MCF 10A (cell line): ENCODE measurements around the gene HNMT. TPM values are rescaled to one million over a fixed set of nuclear protein-coding genes. Genes with fewer than 3 reads are reported as not detected.

Experiments used
- BruUV-seq: library from RNA; stranded (reverse); fragments of 400-500 nt; replicated peaks from 2 replicates; lab custom pipeline; 2021; lab: Mats Ljungman, UMichigan
- CTCF ChIA-PET: fragments of 300-600 bp; sonication (Branson Sonifier 250); formaldehyde crosslinking; extraction: SDS; loops from one replicate; lab custom pipeline; 2021; ENCODE audit warnings: antibody characterized with exemption, inconsistent platforms; lab: Yijun Ruan, JAX
- POLR2A ChIA-PET: fragments of 300-600, 350-650 bp; sonication (Branson Sonifier 250); formaldehyde crosslinking; extraction: SDS; loops from one replicate; lab custom pipeline; 2020; ENCODE audit warnings: antibody characterized with exemption, inconsistent platforms; lab: Yijun Ruan, JAX
- DNase-seq: peaks from one replicate; pipeline ENCODE4 v3.0.0-alpha.2; 2018; ENCODE audit not compliant: unreplicated experiment
- H3K27ac Mint-ChIP-seq: one replicate; pipeline ENCODE4 v1.8.0; 2022; ENCODE audit warnings: mild to moderate bottlenecking, low read depth, mixed read lengths; ENCODE audit not compliant: unreplicated experiment
- H3K27me3 Mint-ChIP-seq: one replicate; pipeline ENCODE4 v1.8.0; 2022; ENCODE audit warnings: mixed read lengths; ENCODE audit not compliant: insufficient read depth, unreplicated experiment
- H3K36me3 Mint-ChIP-seq: one replicate; pipeline ENCODE4 v1.8.0; 2022; ENCODE audit warnings: mild to moderate bottlenecking, moderate library complexity, mixed read lengths; ENCODE audit not compliant: insufficient read depth, unreplicated experiment
- H3K4me1 Mint-ChIP-seq: one replicate; pipeline ENCODE4 v1.8.0; 2022; ENCODE audit warnings: mixed read lengths; ENCODE audit not compliant: insufficient read depth, unreplicated experiment
- H3K4me3 Mint-ChIP-seq: one replicate; pipeline ENCODE4 v1.8.0; 2022; ENCODE audit warnings: mild to moderate bottlenecking, moderate library complexity, mixed read lengths; ENCODE audit not compliant: unreplicated experiment
- H3K9me3 Mint-ChIP-seq: one replicate; pipeline ENCODE4 v1.8.0; 2022; ENCODE audit warnings: mixed read lengths; ENCODE audit not compliant: unreplicated experiment
- intact Hi-C: fragments of 100-400 bp; cut with micrococcal nuclease; formaldehyde crosslinking; loops from 2 replicates; pipeline ENCODE4 v1.14.1; 2022
- total RNA-seq: library from RNA; stranded (reverse); gene quantifications from 2 replicates; pipeline ENCODE4 v1.2.3, GENCODE V29; 2022
- TF ChIP-seq, protein P1 (sequence below): fragments of 200-600 bp; IDR thresholded peaks from one replicate; pipeline ENCODE4 v1.8.0; 2022; ENCODE audit warnings: antibody characterized with exemption, mild to moderate bottlenecking; ENCODE audit not compliant: unreplicated experiment

The HNMT gene
- total RNA-seq, 1 experiment from 2014 or later = 0.28 TPM

DNA sequence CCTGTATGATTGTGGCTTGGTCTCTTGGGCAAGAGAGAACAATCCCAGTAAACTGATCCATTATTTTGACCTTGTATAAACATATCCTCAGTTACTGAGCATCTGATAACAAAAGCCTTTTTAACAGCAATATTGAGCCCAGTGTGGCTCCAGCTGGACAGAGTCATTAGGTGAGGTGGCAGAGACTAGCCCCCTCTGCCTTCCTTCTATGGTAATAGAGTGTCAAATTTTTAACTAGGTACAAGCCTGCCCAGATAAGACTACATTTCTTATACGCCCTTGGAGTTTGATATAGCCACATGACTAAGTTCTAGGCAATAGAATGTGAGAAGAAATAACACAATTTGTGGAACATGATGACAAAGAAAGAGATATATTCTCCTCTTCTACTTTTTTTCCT, 56.2 kb downstream of the HNMT start:
- Mint-ChIP-seq H3K4me3 (no peak overlapping the region), H3K27me3 (no peaks in the 10 kb centered on the region), H3K4me1 (no peaks in the 10 kb centered on the region), H3K9me3 (no peaks in the 10 kb centered on the region), H3K36me3 (peaks cover 5% of the 10 kb centered on the region), H3K27ac (no peak overlapping the region)
- TF ChIP-seq, protein P1, sequence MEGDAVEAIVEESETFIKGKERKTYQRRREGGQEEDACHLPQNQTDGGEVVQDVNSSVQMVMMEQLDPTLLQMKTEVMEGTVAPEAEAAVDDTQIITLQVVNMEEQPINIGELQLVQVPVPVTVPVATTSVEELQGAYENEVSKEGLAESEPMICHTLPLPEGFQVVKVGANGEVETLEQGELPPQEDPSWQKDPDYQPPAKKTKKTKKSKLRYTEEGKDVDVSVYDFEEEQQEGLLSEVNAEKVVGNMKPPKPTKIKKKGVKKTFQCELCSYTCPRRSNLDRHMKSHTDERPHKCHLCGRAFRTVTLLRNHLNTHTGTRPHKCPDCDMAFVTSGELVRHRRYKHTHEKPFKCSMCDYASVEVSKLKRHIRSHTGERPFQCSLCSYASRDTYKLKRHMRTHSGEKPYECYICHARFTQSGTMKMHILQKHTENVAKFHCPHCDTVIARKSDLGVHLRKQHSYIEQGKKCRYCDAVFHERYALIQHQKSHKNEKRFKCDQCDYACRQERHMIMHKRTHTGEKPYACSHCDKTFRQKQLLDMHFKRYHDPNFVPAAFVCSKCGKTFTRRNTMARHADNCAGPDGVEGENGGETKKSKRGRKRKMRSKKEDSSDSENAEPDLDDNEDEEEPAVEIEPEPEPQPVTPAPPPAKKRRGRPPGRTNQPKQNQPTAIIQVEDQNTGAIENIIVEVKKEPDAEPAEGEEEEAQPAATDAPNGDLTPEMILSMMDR = no peak
- intact Hi-C loops = no loop called here
- BruUV-seq = no TSS peak
- DNase-seq = no peak
- POLR2A ChIA-PET = no interaction called here
- CTCF ChIA-PET = interaction anchor here (0.6 to 0.8 kb wide), 2 partner anchors 12 to 211 kb away, joined by 3 to 5 read pairs; no protein-coding TSS in a partner anchor

GRCh38 chr2:138021154-138021553, 56.9 kb downstream of the HNMT start:
- no TSS peak for BruUV-seq
- H3K4me3 Mint-ChIP-seq = no peak overlapping the region
- CTCF ChIA-PET = interaction anchor here (0.8 kb wide), 1 partner anchor 12 kb away, joined by 5 read pairs; no protein-coding TSS in a partner anchor
- POLR2A ChIA-PET = no interaction called here
- peaks cover 5% of the 10 kb centered on the region for H3K36me3 Mint-ChIP-seq
- no peak for DNase-seq
- H3K4me1 Mint-ChIP-seq = no peaks in the 10 kb centered on the region
- H3K9me3 Mint-ChIP-seq = no peaks in the 10 kb centered on the region
- intact Hi-C loops = no loop called here
- H3K27me3 Mint-ChIP-seq = no peaks in the 10 kb centered on the region
- TF ChIP-seq, protein P1 = no peak
- H3K27ac Mint-ChIP-seq = no peak overlapping the region

- peaks cover 5% of the 10 kb centered on the region for H3K36me3 Mint-ChIP-seq
- ChIA-PET CTCF (no interaction called here), POLR2A (no interaction called here)
- H3K27me3 Mint-ChIP-seq = no peaks in the 10 kb centered on the region
- H3K4me1 Mint-ChIP-seq = no peaks in the 10 kb centered on the region
- H3K4me3 Mint-ChIP-seq = no peak overlapping the region
- no peaks in the 10 kb centered on the region for H3K9me3 Mint-ChIP-seq
- no TSS peak for BruUV-seq
- intact Hi-C loops = no loop called here
- TF ChIP-seq, protein P1 = no peak
- no peak overlapping the region for H3K27ac Mint-ChIP-seq
- no peak for DNase-seq
Observed at GRCh38 chr2:138023298-138023697, 59.0 kb downstream of the HNMT start.

DNA sequence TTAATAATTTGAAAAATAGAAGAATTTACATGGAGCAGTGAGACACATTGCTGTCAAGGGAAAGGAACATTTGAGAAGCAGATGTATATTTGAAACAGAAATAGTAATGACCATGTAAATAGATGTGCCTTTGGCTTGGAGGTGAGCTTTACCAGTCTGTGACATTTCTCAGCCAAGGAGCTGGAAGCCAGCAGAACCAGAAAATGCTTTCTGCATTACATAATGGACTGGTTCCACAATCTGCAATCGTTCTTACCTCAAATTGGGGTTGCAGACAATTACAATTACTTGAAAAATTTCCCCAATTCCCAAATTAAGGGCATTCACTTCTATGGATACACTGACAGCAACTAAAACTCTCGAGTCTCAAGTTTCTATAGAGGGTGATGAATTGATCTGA, 59.7 kb downstream of the HNMT start:
- no TSS peak for BruUV-seq
- Mint-ChIP-seq H3K36me3 (peaks cover 5% of the 10 kb centered on the region), H3K27me3 (no peaks in the 10 kb centered on the region), H3K4me1 (no peaks in the 10 kb centered on the region), H3K9me3 (no peaks in the 10 kb centered on the region), H3K27ac (no peak overlapping the region), H3K4me3 (no peak overlapping the region)
- TF ChIP-seq, protein P1 = no peak
- ChIA-PET CTCF (no interaction called here), POLR2A (no interaction called here)
- intact Hi-C loops = no loop called here
- DNase-seq = no peak
